Activated CD8-positive, alpha-beta memory T cell treated with anti-CD3 and anti-CD28 coated beads for 48 hours (primary cell): ENCODE measurements around the gene PPP2R5C.
A peak's percentile ranks its signal among the peaks of the same experiment; 100 is the strongest.
"Not testable (repeated sequence)": the region's sequence is repeated elsewhere in the genome, so short reads cannot be mapped to it uniquely, and the experiment has no call there.

Experiments used
- DNase-seq, 3 experiments: peaks; one replicate each; pipeline ENCODE4 v3.0.0-alpha.2; 2020; ENCODE audit warnings: low read depth in 2 of 3, low spot score in 2 of 3

The PPP2R5C gene

GRCh38 chr14:101780887-101781239 lies 19.4 kb downstream of the PPP2R5C start:
- no peak for DNase-seq

GRCh38 chr14:101781240-101782061 lies 19.9 kb downstream of the PPP2R5C start:
- DNase-seq = peak in 2 of 3 experiments; percentile 27 to 32

DNA sequence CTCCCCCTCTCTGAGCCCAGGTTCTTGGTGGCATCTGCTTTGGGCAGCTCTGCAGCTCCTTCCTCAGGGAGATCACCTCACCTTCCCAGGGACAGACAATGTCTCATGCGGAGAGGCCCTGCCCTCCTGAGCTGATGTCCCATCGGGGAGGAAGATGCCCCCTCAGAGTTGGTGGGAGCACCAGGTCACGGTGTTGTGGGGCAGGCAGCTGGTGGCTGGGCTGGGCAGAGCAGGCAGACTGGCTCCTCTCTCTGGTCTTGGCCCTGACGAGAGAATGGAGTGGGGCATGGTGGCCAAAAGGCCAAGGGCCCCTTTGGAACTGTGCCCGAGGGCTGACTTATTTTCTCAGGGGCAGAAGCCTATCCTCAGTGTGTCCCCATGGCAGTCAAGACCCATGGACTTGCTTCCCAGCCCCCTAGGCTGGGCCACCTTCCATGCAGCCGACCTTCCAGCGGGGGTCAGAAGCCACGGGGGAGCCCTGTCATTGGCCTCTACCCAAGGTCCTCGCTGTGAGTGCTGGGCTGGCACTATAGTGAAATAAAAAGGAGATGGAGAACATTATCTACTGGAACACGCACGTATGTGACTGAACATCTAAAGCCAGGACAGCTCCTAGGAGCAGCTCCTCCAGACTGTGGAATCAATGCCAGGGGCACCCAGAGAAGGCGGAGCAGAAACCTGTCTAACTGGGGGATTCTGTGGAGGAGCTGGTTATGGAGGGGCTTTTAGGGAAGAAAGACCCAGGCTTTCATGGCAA lies 21.9 kb downstream of the PPP2R5C start:
- no peak for DNase-seq

DNA sequence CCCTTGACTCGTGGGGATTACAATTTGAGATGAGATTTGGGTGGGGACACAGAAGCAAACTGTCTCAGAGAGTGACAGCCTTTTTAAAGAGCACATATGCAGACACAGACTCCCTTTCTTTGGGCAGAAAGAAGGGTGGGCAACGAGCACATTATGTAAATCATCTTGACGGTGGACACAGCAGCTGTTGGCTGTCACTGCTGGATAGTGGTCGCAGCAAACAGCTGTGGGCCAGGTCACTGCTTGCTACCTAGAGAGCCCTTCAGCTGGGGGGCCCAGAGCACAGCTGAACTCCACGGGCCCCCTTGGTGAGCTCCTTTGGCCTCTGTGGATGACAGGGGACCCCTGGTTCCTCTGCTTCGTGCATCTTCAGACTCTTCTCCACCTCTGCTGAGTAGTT lies 23.1 kb downstream of the PPP2R5C start:
- no peak for DNase-seq

- DNase-seq = no peak
Observed at GRCh38 chr14:101788016-101788635, 26.6 kb downstream of the PPP2R5C start.

- no peak for DNase-seq
Observed at GRCh38 chr14:101789222-101789621, 27.7 kb downstream of the PPP2R5C start.

DNA sequence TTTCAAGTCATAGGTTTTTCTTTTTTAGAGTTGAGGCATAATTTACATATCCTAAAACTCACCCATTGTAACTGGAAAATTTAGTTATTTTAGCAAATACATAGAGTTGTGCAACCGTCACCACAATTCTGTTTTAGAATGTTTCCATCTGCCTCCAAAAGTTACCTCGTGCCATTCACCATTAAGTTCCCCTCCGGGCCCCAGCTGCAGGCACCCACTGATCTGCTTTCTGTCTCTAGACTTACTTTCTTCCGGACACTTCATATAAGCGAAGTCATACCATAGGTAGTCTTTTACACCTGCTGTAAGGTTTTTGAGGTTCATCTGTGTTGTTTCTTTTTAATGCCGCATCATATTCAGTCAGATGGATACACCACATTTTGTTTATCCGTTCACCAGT lies 28.7 kb downstream of the PPP2R5C start:
- DNase-seq = no peak

DNA sequence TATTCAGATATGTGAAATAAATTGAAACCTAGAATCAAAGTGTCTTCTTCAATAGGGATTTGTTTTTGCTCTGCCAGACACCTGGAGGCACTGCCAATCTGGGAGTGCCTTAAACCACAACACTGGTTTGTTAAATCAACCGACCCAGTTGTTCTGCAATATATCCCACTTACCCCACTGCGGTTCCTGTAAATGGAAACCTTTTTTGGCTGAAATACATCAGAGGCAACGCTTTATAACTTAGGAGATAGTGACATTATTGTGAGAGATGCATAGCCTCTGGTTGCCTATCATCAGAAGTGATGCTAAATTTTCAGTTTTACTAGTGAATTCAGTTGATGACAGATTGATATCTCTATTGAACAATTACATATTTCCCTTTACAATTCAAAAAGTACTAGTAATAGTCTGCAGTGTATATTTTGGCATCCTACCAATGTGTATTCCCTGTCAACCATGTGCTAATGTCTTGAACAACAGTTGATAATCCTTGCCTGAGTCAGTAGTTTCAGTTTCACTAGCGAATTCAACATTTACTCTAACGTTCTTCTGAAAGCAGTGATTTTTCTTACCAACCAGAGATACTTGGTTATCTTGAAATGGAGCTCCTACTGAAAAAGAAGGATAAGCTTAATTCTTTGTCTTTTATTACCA lies 30.5 kb downstream of the PPP2R5C start:
- no peak for DNase-seq

DNA sequence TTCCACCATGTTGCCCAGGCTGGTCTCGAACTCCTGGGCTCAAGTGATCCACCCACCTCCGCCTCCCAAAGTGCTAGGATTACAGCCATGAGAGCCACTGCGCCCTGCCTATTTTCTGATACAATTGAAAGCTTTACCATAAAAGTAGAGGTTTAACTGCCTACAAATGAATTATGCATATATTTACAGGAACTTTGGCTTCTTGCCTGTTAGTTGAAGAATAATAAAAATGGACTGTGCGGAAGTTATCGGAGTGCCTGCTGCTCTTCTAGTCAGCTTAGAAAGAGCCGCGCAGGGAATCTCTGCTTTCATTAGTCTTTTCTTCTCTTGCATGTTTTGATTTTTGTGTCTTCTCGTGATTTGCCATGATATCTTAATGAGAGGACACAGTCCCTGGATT lies 34.5 kb downstream of the PPP2R5C start:
- no peak for DNase-seq

GRCh38 chr14:101796479-101796878 lies 35.0 kb downstream of the PPP2R5C start:
- DNase-seq = no peak

DNA sequence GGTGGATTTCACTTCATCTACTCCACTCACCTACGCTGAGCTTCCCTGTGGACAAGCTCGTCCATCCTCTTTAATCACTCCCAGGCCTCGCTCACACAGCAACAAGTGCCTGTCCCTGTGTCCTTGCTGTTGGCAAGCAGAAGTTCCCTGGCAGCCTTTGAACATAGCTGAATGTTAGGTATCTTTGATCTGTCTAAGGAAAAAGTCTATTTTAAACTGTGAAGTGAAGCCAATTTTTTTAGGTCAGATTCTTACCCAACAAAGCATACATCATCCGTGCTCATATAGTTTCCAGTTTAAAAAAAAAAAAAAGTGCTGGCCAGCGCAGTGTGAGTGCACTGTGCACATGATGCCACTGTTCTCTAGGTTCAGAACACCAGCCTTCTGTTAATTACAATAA lies 36.3 kb downstream of the PPP2R5C start:
- no peak for DNase-seq

DNA sequence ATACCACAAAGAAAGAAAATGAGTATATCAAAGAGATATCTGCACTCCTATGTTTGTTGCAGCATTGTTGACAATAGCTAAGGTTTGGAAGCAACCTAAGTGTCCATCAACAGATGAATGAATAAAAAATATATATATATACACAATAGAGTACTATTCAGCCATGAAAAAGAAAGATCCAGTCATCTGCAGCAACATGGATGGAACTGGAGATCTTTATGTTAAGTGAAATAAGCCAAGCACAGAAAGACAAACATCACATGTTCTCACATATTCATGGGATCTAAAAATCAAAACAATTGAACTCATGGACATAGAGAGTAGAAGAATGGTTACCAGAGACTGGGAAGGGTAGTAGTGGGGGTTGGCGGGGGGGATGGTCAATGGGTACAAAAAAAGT lies 42.9 kb downstream of the PPP2R5C start:
- DNase-seq = not testable (repeated sequence)

DNA sequence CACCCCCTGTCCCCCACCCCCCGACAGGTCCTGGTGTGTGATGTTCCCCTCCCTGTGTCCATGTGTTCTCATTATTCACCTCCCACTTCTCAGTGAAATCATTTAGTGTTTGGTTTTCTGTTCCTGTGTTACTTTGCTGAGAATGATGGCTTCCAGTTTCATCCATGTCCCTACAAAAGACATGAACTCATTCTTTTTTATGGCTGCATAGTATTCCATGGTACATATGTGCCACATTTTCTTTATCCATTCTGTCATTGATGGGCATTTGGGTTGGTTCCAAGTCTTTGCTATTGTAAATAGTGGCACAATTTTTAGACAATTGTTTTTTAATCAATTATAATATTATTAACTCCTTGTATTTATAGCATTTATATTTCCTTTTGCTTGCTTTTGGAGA lies 44.7 kb downstream of the PPP2R5C start:
- not testable (repeated sequence) for DNase-seq

- DNase-seq = no peak
Observed at GRCh38 chr14:101808020-101808641, 46.6 kb downstream of the PPP2R5C start.

DNA sequence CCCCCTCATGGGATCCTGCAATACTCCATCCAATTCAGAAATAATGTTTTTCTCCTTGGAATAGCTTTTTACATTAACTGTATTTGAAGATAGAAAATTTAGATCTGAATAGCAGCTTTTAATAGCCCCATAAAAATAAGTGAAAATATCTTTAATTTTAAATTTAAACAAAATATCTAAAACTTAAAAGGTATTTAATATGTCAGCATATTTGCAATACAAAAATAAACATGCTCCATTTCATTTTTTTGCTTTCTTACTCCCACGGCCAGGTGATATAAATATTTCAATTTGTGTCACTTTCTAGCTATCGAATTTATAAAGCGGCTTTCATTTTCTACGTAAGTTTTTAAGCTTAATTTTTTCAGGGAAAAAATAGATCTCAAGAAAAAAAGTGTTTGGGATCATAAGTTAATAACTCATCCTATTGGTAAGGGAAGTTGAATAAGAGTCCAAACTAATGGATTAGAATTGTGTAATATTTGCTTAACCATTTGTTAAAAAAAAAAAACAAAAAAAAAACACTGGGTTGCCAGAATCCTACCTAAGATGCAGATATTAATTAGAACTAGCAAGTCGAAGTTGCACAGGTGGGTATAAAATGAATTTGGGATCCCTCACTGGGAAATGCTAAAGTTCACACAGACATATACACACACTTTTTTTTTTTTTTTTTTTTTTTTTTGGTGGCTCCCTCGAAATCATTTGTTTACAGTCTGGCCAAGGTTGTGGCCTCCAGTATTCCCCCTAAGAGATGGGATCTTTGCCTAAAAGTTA lies 47.6 kb downstream of the PPP2R5C start:
- no peak for DNase-seq

- DNase-seq = peak in 2 of 3 experiments; percentile 34 to 50
Observed at GRCh38 chr14:101809671-101810514, 48.4 kb downstream of the PPP2R5C start.

GRCh38 chr14:101810897-101811621 lies 49.5 kb downstream of the PPP2R5C start:
- DNase-seq = no peak

GRCh38 chr14:101812071-101812470 lies 50.6 kb downstream of the PPP2R5C start:
- DNase-seq = no peak
